Hematopoietic multipotent progenitor cell treated with erythropoietin and hydrocortisone succinate and interleukin-3 and kit ligand, for 8 days (in vitro differentiated cells): ENCODE results near the gene HOXC12.

Experiments
- DNase-seq: peaks from one replicate; pipeline ENCODE4 v3.0.0-alpha.2; 2015

Gene HOXC12

DNA sequence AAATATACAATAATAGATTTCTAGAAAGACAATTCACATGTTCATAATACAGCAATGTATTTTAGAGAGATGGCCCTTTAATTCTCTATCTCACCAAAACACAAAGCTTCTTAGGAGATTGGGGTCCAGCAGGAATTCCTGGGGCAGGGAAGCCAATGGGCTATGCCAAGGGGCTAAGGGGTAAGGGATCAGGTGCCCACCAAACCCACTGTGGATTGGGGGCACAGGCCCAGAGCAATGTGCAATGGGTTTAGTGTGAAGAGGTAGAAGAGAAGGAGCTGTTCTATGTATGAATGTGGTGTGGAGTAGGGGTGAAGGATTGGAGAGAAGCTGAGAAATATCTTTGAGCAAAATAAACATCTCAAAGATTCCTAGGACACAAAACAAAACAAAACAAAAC lies 13.5 kb upstream of the HOXC12 start:
- no peak for DNase-seq

DNA sequence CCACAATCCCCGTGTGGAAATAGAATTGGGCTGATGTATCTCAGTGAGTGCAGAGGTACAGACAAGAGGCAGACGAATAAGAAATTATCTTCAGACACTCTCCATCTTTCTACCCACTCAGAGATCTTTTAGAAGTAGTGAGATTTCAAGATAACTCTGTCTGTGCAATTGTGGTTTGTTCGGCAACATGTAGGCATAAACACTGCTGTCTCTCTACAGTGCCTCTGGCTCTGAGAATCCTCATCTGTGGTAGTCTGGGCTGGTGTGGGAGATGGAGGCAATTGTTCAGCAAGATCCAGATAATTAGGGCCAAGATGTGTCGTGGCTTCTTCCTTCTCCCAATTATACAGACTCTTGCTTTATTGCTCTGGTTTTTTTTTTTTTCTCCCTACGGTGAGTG lies 13.0 kb upstream of the HOXC12 start:
- no peak for DNase-seq

DNA sequence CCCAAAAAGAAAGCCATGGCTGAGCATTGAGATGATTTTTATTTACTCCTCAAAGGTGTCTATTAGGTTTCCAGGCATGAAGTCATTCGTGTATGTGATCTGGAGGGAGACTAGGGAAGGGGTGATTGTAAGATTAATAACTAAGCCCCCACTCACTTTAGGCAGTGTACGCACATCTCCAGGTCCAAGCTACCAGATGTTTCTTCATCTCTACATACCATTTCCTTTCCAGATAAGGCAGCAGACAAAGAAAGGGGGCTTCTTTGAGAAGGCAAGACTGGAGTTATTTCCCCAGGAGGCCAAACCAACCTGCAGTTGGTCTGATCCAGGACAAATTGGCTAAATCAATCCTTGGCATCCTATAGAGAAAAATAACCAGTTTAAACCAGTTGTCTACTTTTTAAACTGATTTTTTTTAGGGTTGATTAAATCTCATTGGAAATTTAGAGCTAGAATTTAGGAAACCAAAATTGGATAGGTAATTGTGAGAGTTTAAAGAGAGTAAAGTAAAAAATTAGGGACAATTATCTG lies 12.2 kb upstream of the HOXC12 start:
- no peak for DNase-seq

DNA sequence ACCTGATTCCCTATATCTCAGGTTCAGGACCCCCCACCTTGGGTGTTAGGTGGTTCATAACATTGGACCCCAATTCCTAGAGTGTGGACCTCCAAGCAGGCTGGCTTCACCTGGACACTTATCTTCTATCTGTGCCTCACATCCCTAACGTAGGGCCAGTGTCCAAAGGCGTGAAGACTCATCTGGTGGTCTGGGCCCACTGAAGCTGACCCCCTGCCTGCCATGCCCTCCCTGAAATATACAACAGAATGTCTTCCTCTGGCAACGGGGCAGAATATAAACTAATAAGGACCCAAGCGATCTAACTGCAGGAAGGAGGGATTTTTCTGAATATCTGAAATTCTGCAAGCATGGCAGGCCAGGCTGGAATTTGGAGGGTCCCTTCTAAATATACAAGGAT lies 10.5 kb upstream of the HOXC12 start:
- no peak for DNase-seq

DNA sequence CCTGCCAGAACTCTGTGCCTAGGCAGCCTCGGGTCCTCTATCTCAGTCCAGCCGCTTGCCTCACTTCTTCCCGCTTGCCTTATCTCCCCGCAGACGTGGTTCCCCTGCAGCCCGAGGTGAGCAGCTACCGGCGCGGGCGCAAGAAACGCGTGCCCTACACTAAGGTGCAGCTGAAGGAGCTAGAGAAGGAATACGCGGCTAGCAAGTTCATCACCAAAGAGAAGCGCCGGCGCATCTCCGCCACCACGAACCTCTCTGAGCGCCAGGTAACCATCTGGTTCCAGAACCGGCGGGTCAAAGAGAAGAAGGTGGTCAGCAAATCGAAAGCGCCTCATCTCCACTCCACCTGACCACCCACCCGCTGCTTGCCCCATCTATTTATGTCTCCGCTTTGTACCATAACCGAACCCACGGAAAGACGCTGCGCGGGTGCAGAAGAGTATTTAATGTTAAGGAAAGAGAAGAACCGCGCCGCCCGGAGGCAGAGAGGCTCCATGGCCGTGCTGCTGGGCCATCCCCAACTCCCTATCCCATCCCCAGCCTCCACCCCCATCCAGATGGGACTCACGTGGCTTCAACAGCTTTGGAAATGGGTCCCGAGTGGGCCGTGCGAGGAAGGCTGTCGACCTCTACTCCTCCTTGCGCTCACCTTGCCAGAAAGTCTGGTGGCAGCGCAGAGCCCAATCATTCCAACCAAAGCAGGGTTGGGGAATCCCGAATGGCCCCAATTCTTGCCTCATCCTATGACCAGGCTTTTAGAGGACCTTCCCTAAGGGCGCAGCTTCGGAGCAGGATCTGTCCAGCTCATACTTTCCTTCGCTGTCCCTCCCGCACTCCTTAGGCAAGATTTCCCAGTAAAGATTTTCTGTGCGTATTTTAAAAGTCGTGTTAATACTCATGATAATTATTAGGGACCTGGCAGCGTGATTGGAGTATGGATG lies 9.5 kb upstream of the HOXC12 start:
- no peak for DNase-seq

DNA sequence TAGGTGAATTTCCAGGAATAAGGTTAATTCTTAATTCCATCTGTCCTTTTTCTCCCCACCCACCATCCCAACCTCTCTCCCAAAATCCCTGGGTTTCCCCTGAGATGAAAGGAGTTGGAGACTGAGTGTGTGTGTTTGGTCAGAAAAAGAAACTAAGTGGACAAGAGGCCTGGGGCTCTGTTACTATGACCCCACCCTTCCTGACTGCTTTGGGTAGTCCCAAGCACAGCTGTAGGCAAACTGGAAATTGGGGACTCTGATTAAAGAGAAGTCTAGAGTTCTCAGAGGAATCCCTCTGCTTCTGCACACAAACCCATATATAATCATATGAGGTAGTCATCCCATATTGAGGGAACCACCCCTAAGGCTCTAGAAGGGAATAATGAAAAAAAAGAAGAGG lies 7.0 kb upstream of the HOXC12 start:
- no peak for DNase-seq

DNA sequence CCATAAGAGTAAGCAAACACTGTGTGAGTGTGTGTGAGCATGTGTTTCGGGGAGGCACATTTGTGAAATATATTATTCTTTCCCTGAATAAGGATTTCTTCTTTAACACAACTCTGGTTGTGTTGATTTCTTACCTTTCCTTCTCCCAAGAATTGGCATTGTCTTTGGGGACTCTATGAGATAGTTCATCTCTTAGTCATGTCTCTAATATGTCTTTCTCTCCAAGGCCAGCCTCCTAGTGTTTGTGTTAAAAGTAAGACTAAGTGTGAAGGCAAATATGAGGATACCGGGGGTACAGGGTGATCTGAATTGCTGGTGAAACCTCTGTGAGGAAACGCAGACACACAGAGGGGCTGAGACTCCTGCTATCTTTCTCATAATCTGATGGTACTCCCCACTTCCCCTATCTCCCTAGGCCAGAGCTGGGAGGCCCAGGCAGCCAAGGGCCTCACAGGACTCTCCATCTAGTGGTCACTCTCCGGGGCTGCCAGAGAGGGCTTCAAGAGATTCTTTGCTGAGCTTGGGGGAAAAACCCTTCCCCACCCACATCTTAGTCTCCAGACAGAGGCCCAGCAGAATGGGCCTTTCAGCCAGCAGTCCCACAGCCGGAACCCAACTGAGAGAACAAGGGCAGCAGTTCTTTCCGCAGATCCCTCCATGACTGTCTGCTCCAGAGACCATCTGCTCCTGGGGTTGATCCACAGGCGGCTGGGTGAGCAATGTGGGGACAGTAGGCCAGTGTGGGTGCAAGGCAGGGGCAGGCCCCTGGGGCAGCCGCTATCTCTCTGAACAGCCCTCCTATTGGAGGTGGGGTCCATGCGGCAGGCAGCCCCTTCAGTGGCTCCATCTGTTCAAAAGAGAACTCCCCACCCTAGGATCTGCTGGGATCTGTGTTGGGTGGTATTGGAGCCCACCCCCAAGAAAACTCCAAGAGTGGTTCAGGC lies 5.8 kb upstream of the HOXC12 start:
- no peak for DNase-seq

DNA sequence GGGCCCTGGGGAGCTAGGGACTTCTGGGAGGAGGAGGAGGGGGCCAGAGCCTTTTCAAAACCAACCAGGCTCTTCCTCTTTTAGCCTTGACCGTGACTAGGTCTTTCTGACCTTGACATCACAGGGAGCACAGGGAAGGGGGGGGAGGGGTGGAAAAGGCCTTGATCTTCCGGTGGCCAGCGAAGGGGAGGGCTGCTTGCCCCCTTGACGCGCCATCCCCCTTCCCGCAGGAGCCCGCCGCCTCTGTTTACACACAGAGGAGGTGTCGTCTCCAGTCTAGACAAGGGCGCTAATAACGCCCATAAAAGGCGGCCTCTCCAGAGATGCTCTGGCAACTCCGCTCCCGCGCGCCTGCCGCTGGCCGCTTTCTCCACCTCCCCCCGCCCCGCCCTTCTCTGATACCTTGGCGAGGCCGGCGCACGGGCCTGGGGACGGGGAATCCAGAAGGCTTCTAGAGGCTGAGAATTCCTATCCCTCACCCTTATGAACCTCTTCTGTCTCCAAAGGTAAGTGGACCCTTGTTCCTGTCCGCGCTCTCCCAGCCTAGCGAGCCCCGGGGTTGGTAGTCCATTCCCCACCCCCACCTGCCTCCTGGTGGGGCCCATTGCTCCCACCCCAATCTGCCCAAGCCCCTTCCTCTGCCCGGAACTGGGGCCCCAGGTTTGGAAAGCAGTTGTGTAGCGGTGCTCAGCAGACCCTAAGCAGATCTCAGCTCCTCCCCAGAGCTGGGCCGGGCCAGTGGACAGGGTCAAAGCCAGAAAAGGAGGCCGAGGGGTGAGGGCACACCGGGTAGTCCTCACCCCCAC lies 4.9 kb upstream of the HOXC12 start:
- no peak for DNase-seq

DNA sequence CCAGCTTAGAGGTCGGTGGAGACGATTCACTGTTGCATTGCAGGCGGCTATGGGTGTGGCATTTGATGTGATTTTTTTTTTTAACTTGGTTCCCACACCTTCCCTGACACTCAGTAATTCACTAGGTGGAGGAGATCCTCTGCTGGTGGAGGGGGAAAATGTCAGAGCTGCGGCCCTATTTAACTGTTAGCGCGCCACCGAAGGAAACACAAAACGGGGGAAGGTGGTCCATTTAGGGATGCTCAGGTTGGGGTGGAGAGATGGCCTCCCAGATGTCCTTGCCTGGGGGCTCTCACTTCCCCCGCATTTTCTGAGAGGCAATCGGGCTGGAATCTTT lies 4.3 kb upstream of the HOXC12 start:
- DNase-seq = no peak

DNA sequence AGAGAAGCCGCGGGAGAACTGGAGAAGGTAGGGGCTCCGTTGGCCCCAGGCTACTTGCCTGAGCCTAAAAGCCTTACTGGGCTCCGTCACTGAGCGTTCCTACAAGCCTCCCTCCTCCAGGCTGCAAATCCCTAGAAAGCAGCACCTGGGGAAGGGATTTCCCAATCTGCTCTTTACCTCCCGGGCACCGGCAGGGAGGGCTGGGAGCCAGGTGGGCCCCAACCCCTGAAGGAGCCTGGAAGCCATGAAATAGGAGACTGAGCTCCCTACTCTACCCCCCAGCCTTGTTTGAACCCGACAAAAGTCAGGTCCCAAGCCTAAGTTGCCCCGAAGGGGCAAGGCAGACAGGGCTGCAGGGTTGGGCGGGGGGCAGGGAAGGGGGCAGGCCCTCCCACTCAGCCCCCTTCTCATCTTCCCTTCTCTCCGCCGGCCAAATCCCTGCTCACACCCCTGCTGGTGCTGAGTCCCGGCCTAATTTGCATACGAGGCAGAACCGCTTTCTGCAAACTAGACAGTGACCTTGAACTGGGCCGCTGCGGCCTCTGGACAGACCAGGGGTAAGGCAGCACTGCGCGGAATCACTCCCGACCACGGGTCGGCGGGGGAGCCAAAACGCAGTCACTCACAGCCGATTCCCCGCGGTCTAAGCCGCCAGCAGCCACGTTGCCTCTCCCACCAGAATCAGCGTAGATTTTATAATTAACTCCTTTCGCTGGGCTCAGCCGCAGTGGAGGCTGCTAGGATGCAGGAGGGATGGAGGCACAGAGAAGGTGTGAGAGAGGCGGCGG lies 3.7 kb upstream of the HOXC12 start:
- DNase-seq = no peak

DNA sequence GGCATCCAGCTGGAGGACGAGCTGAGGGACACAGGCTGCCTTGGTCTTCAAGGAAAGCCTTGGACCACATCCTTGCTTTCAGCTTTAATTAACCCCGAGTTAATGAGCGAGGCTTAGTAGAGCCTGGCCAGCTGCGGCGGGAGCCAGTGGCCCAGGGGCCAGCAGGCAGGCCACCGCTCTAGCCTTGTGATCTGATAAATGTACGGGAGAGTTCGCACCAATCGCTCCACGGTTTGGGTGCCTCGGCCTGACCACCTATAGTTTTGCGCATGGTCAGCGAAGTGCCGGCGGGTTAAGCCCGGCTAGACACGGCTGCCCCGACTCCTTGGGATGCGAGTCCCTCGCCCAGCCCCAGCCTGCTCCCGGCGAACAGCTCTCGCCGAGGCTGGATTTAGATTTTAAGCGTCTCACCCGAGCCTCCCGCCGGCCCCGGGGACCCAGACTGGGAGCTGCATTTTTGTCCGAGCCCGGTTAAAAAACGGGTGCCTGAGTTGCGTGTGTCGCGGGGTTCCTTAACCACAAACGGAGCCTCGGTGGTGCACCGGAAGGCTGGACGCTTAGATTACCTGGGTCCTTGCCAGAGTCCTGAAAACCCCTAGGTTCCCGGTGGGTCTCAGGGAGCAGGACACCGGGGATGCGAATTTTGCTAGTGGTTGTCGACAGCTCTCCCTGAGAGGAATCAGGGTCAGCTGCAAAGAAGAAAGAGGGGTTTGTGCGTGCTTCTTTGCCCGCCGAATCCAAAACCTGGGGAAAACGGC lies 2.9 kb upstream of the HOXC12 start:
- no peak for DNase-seq

DNA sequence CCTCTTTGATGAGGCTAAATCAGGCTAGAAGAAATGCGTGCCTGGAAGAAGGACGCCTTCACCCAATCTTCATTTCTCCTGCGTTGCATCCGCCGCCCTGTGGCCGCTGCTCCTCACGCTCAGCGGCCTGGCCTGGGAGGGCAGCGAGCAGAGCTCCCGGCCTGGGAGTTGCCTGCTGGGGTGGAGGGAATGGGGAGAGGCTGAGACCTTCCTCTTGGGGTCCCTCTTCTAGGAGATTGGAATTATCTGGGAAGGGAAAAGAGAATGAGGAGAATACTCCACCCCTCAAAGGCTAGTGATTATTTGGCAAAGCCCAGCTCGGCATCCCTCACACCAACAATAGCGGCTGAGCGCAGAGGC lies 2.4 kb upstream of the HOXC12 start:
- DNase-seq = no peak

DNA sequence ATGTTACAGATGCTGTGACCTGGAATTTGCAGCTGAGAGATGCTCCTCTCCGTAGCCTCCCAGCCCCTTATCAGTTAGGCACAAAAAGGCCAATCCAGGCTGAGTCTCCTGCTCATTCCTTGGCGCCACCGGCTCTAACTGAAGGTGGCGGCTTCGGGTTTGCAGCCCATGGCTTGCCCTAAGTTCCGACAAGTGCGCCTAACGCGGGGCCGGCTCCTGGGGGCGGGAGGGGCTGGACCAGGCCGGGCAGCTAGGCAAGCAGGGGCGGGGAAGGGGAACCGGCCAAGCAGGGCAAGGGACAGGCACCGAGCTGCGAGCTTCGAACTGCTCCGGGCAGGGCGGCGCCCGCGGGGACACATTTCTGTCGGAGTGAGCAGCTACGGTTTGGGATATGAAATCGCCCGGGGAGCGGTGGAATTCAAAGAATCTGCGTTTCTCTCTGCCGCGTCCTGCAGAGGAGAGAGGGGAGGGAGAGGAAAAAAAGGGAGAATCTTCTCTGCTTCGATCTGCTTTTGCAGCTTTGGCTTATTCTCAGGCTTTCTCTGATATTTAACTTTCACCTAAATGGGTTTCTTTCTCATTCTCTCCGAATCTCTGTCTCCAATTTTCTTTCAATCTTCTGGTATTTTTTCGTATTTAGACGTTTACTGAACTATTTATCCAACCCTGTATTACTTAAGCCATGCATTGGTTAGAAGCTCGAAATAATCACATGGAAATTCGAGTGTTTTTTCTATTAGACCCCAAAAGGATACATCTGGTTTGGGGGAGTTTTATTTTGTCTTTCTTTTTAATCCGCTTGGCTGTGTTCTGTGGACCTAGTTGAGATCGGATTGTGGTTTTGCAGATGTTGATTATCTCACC lies 1.6 kb upstream of the HOXC12 start:
- DNase-seq = no peak

DNA sequence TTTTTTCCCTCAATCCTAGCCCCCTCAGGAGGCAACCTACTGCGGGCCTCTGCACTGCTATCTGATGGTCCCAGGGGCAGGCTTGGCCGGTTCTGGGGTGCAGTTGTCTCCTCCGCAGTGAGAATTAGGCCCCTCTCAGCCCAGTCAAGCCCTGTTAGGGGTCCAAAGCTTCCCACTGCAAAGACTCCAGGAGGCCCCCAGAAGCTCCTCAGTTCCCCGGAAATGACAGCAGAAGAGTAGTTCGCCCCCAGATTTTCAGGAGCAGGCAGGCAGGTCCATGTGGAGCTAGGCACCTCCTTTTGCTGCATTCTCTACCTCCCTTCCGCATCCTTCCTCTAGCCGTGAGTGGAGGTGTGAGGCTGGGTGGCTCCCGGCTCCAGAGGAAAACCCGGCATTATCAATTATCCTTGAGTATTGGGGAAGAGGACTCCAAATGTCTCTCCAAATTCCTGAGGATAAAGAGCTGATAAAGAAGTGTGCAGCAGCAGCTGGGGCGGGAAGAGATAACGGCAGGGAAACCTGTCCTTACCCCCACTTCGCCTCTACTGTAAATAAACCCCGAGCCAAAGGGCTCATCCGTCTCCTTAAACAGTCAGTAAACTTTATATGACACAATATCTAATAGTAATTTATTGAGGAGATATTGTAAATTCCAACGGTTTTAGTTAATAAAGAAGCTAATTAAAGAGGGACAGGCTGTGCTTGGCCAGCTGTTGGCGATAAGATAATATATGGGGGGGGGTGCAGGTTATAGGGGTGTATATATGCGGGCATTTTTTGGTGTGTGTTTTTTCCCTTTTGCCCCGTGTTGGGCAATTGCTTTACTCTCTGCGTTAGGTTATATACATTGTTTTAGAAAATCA lies 641 bp upstream of the HOXC12 start:
- no peak for DNase-seq

DNA sequence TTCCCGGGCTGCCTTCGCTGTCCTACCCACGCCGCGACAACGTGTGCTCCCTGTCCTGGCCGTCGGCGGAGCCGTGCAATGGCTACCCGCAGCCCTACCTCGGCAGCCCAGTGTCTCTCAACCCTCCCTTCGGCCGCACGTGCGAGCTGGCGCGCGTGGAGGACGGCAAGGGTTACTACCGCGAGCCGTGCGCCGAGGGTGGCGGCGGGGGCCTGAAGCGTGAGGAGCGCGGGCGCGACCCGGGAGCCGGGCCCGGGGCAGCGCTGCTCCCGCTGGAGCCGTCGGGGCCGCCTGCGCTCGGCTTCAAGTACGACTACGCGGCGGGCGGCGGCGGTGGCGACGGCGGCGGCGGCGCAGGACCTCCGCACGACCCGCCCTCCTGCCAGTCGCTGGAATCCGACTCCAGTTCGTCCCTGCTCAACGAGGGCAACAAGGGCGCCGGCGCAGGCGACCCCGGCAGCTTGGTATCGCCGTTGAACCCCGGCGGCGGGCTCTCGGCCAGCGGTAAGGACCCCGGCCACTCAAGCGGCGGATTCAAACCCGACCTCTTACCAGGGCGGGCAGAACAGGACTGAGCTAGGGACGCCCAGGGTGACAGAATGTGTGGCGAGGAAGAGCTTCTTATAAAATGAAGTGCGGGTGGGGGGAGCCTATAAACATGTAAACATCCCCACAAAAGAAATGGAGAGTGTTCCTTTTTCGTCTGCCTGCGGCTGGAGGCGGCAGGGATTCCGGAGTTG lies 503 bp downstream of the HOXC12 start:
- no peak for DNase-seq

DNA sequence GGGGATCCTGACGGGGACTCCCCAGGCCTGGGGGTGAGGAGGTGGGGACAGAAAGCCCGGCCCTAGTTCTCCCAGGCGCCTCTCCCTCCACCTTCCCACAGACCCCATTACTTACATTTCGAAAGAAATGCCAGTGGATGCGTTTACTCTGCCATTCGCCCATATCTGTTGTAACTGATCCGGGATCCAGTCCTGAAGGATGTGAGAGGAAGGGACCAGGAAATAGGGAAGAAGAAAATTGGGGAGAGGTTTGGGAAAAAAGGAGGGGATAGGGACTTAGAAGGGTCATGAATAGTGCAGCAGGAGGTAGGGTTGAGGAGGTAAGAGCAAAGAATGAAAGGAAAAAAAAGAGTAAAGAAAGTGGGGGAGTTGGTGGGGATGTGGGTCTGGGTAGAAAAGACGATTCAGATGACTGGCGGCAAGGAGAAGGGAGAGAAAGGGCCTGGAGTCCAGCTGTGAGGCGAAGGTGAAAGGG lies 1.1 kb downstream of the HOXC12 start:
- no peak for DNase-seq

DNA sequence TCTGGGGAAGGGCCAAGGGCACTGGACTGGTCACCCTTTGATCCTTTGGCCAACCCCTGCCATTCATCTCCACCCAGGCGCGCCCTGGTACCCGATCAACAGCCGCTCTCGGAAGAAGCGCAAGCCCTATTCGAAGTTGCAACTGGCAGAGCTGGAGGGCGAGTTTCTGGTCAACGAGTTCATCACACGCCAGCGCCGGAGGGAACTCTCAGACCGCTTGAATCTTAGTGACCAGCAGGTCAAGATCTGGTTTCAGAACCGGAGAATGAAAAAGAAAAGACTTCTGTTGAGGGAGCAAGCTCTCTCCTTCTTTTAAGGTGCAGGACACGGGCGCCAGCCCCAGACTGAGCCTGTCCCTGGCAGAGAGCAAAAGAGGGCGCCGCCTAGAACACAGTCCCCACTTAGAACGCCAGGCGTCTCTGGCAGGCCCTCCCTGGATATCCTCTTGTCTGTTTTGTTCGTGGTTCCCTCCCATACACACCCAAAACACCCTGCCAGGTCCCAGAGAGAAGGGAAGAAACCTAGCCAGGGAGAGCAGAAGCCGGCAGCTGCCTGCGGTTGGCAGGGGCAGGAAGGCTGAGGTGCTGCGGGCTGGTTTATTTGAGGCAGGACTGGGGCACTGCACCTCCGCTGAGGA lies 1.7 kb downstream of the HOXC12 start:
- no peak for DNase-seq
